Suprapubic skin (tissue), 4 donors: ENCODE results near the gene MAST3. TPM values are rescaled to one million over a fixed set of nuclear protein-coding genes. Genes with fewer than 3 reads are reported as not detected.

Experiments used
- DNase-seq, 2 donors: peaks; one replicate each; pipeline ENCODE4 v3.0.0-alpha.2; 2019; ENCODE audit warnings: low spot score in 2 of 2
- H3K27ac ChIP-seq: fragments of 200-600 bp; sonication (generic); one replicate; pipeline ENCODE4 v1.5.1; 2019
- H3K27me3 ChIP-seq: fragments of 200-600 bp; sonication (generic); one replicate; pipeline ENCODE4 v1.5.1; 2019
- H3K36me3 ChIP-seq: fragments of 200-600 bp; sonication (generic); one replicate; pipeline ENCODE4 v1.5.1; 2019
- H3K4me1 ChIP-seq: fragments of 200-600 bp; sonication (generic); one replicate; pipeline ENCODE4 v1.5.1; 2019
- H3K4me3 ChIP-seq: fragments of 200-600 bp; sonication (generic); one replicate; pipeline ENCODE4 v1.5.1; 2019; ENCODE audit warnings: mild to moderate bottlenecking
- H3K9me3 ChIP-seq: fragments of 200-600 bp; sonication (generic); one replicate; pipeline ENCODE4 v1.5.1; 2019
- CTCF ChIP-seq, 2 donors: fragments of 200-600 bp in 1 of 2; fragments of 450-650 bp in 1 of 2; sonication (generic) in 1 of 2; IDR thresholded peaks; one replicate each; pipeline ENCODE4 v1.5.1; 2016 to 2019; ENCODE audit warnings: antibody characterized with exemption in 2 of 2, mild to moderate bottlenecking in 1 of 2, moderate library complexity in 1 of 2
- EP300 ChIP-seq: sonication (generic); formaldehyde crosslinking; IDR thresholded peaks from one replicate; pipeline ENCODE4 v1.6.1; 2017; ENCODE audit warnings: antibody characterized with exemption
- POLR2A ChIP-seq, 2 donors: fragments of 450-650 bp; IDR thresholded peaks; one replicate each; pipeline ENCODE4 v1.6.1; 2017; ENCODE audit warnings: antibody characterized with exemption in 2 of 2, mild to moderate bottlenecking in 2 of 2, moderate library complexity in 2 of 2
- POLR2AphosphoS5 ChIP-seq, 3 donors: sonication (generic); formaldehyde crosslinking; IDR thresholded peaks; one replicate each; pipeline ENCODE4 v1.6.1; 2017; ENCODE audit warnings: antibody characterized with exemption in 3 of 3
- whole genome bisulfite sequencing: methylation state at CpG from one replicate; pipeline ENCODE4 v1.1.5; 2018; 5-methylcytosine and 5-hydroxymethylcytosine counted together
- total RNA-seq, 4 donors: library from RNA; depleted of rRNA; stranded (reverse); fragments of >200 nt; gene quantifications; one replicate each; pipeline ENCODE4 v1.1.0, GENCODE V29; 2016

The MAST3 gene
- total RNA-seq, 4 donors from 2014 or later, result 13.4 to 29.7 (median 20.0) TPM

DNA sequence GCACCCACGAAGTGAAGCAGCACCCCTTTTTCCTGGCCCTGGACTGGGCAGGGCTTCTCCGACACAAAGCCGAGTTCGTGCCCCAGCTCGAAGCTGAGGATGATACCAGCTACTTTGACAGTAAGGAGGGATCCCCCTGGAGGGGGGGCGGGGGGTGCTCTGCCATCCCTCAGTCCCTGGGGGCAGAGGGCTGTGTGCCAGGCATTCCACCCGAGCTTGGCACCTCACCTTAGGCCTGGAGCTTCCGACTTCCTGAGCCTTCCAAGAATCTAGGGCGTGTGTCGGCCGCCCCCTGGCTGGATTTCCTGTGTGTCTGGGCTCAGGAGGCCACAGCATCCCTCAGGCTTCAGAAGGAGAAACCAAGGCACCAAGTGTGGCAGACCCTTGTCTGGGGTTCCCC, 39.7 kb downstream of the MAST3 start:
- H3K4me3 ChIP-seq, result no peak overlapping the region
- DNase-seq, result no peak
- 40% methylated on average over 8 of the region's 11 CpGs for WGBS
- H3K36me3 ChIP-seq, result peaks cover 62% of the 10 kb centered on the region
- no peak overlapping the region for H3K27ac ChIP-seq
- TF ChIP-seq EP300 (no peak), CTCF (IDR thresholded peaks at IDR 0.05) (no peak), POLR2A (IDR thresholded peaks at IDR 0.05) (no peak), POLR2AphosphoS5 (IDR thresholded peaks at IDR 0.05) (no peak)
- H3K27me3 ChIP-seq, result no peaks in the 10 kb centered on the region
- H3K4me1 ChIP-seq, result no peaks in the 10 kb centered on the region
- H3K9me3 ChIP-seq, result no peaks in the 10 kb centered on the region

- WGBS, result 86% methylated on average over 7 of the region's 9 CpGs
- TF ChIP-seq CTCF (IDR thresholded peaks at IDR 0.05) (no peak), EP300 (no peak), POLR2AphosphoS5 (IDR thresholded peaks at IDR 0.05) (no peak), POLR2A (IDR thresholded peaks at IDR 0.05) (no peak)
- Histone ChIP-seq H3K4me3 (no peak overlapping the region), H3K4me1 (no peaks in the 10 kb centered on the region), H3K36me3 (peaks cover 62% of the 10 kb centered on the region), H3K27ac (no peak overlapping the region), H3K9me3 (no peaks in the 10 kb centered on the region), H3K27me3 (no peaks in the 10 kb centered on the region)
- DNase-seq, result no peak
Observed at GRCh38 chr19:18137657-18138339, 40.2 kb downstream of the MAST3 start.

DNA sequence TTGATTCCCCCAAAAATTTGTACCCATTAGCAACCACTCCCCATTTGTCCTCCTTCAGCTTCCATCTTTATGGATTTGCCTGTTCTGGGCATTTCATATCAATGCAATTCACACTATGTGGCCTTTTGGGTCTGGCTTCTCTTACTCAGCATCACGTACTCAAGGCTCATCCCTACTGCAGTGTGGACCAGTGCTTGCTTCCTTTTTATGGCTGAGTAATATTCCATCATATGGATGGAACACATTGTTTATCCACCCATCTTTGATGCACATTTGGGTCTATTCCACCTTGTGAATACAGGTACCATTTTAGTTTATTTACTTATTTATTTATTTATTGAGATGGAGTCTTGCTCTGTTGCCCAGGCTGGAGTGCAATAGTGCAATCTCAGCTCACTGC, 42.9 kb downstream of the MAST3 start:
- H3K36me3 ChIP-seq, result peaks cover 71% of the 10 kb centered on the region
- no peak overlapping the region for H3K4me3 ChIP-seq
- no peaks in the 10 kb centered on the region for H3K9me3 ChIP-seq
- no peak overlapping the region for H3K27ac ChIP-seq
- no peak for TF ChIP-seq POLR2AphosphoS5 (IDR thresholded peaks at IDR 0.05)
- TF ChIP-seq CTCF (IDR thresholded peaks at IDR 0.05), result no peak
- no peak for TF ChIP-seq POLR2A (IDR thresholded peaks at IDR 0.05)
- no peak for TF ChIP-seq EP300
- DNase-seq, result no peak
- WGBS, result 96% methylated on average over 1 of the region's 1 CpG
- H3K4me1 ChIP-seq, result no peaks in the 10 kb centered on the region
- no peaks in the 10 kb centered on the region for H3K27me3 ChIP-seq

- WGBS, result 98% methylated on average over 6 of the region's 6 CpGs
- peaks cover 73% of the 10 kb centered on the region for H3K36me3 ChIP-seq
Observed at GRCh38 chr19:18141031-18141430, 43.5 kb downstream of the MAST3 start.

More at GRCh38 chr19:18141031-18141430, 43.5 kb downstream of the MAST3 start:
- Histone ChIP-seq H3K4me3 (no peak overlapping the region), H3K9me3 (no peaks in the 10 kb centered on the region), H3K27me3 (no peaks in the 10 kb centered on the region), H3K27ac (no peak overlapping the region), H3K4me1 (no peaks in the 10 kb centered on the region)
- TF ChIP-seq EP300, result no peak
- no peak for TF ChIP-seq CTCF (IDR thresholded peaks at IDR 0.05)
- TF ChIP-seq POLR2A (IDR thresholded peaks at IDR 0.05), result no peak
- no peak for TF ChIP-seq POLR2AphosphoS5 (IDR thresholded peaks at IDR 0.05)
- DNase-seq, result no peak
